ENCODE measurements around the gene BCL2L14.

BCL2L14 gene

GRCh38 chr12:12064596-12064995 is 6.1 kb upstream of the BCL2L14 start:
- no peak overlapping the region for H3K9ac ChIP-seq (ENCODE audit: low read length)
- no peak overlapping the region for H3K27ac ChIP-seq (ENCODE audit: low read depth, low read length)
- H3K36me3 ChIP-seq (ENCODE audit: insufficient read depth, low read length), result no peaks in the 10 kb centered on the region
- H3K27me3 ChIP-seq (ENCODE audit: control insufficient read depth in 1 of 2, insufficient read depth in 2 of 2, low read length in 2 of 2), result no peaks in the 10 kb centered on the region
- H3K4me3 ChIP-seq (ENCODE audit: low read depth in 1 of 2, low read length in 2 of 2), result no peak overlapping the region
- no peaks in the 10 kb centered on the region for H3K9me3 ChIP-seq (ENCODE audit: low read length)
- H3K4me1 ChIP-seq (ENCODE audit: insufficient read depth, low read length), result no peaks in the 10 kb centered on the region

DNA sequence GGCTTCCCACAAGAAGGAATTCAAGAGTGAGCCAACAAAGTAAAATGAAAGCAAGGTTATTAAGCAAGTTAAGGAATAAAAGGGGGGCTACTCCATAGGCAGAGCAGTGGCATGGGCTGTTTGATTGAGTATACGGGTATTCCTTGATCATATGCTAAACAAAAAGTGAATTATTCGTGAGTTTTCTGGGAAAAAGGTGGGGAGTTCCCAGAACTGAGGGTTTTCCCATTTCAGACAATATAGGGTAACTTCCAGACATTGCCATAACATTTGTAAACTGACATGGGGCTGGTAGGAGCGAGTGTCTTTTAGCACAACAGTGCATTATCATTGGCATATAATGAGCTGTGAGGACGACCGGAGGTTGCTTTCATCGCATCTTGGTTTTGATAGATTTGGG is 2.0 kb upstream of the BCL2L14 start:
- H3K27me3 ChIP-seq (ENCODE audit: control insufficient read depth in 1 of 2, insufficient read depth in 2 of 2, low read length in 2 of 2), result no peaks in the 10 kb centered on the region
- no peaks in the 10 kb centered on the region for H3K36me3 ChIP-seq (ENCODE audit: insufficient read depth, low read length)
- no peak overlapping the region for H3K27ac ChIP-seq (ENCODE audit: low read depth, low read length)
- H3K4me3 ChIP-seq (ENCODE audit: low read depth in 1 of 2, low read length in 2 of 2), result no peak overlapping the region
- H3K9me3 ChIP-seq (ENCODE audit: low read length), result no peaks in the 10 kb centered on the region
- no peak overlapping the region for H3K9ac ChIP-seq (ENCODE audit: low read length)
- H3K4me1 ChIP-seq (ENCODE audit: insufficient read depth, low read length), result no peaks in the 10 kb centered on the region

DNA sequence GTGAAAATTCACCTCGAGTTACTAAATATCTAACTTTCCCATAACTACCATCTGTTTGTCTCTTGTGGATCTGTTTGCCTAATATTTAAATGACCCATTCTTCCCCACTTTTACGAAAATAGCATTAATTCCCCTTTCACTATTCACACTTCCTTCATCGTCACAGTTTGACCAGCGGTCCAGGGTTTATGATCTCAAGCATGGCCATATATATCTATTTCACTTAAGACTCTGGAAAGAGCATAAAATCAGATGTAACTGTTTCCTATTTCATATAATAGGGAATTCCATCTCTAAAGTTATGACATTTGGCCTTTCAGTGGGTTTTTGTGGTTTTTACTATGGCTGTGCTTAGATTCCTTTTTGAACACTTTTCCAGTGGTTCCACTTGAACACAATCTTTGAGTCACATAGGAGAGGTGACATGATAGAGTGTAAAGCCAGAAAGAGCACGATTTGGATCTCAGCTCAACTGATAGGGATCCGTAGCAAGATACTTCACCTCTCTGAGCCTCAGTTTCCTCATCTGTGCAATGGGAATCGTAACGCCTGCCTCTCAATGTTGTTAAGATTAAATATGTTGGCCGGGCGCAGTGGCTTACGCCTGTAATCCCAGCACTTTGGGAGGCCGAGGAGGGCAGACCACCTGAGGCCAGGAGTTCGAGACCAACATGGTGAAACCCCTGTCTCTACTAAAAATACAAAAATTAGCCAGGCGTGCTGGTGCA is 754 bp upstream of the BCL2L14 start:
- Histone ChIP-seq H3K27ac (ENCODE audit: low read depth, low read length) (no peak overlapping the region), H3K9ac (ENCODE audit: low read length) (no peak overlapping the region), H3K36me3 (ENCODE audit: insufficient read depth, low read length) (no peaks in the 10 kb centered on the region), H3K9me3 (ENCODE audit: low read length) (no peaks in the 10 kb centered on the region), H3K4me1 (ENCODE audit: insufficient read depth, low read length) (no peaks in the 10 kb centered on the region), H3K4me3 (ENCODE audit: low read depth in 1 of 2, low read length in 2 of 2) (no peak overlapping the region), H3K27me3 (ENCODE audit: control insufficient read depth in 1 of 2, insufficient read depth in 2 of 2, low read length in 2 of 2) (no peaks in the 10 kb centered on the region)

- no peaks in the 10 kb centered on the region for H3K27me3 ChIP-seq (ENCODE audit: control insufficient read depth in 1 of 2, insufficient read depth in 2 of 2, low read length in 2 of 2)
- H3K9me3 ChIP-seq (ENCODE audit: low read length), result no peaks in the 10 kb centered on the region
- H3K4me3 ChIP-seq (ENCODE audit: low read depth in 1 of 2, low read length in 2 of 2), result no peak overlapping the region
- H3K36me3 ChIP-seq (ENCODE audit: insufficient read depth, low read length), result no peaks in the 10 kb centered on the region
- H3K4me1 ChIP-seq (ENCODE audit: insufficient read depth, low read length), result no peaks in the 10 kb centered on the region
- no peak overlapping the region for H3K27ac ChIP-seq (ENCODE audit: low read depth, low read length)
- no peak overlapping the region for H3K9ac ChIP-seq (ENCODE audit: low read length)
Observed at GRCh38 chr12:12072064-12072760, 1.5 kb downstream of the BCL2L14 start.

- Histone ChIP-seq H3K4me1 (ENCODE audit: insufficient read depth, low read length) (no peaks in the 10 kb centered on the region), H3K9ac (ENCODE audit: low read length) (no peak overlapping the region), H3K27ac (ENCODE audit: low read depth, low read length) (no peak overlapping the region), H3K4me3 (ENCODE audit: low read depth in 1 of 2, low read length in 2 of 2) (no peak overlapping the region), H3K27me3 (ENCODE audit: control insufficient read depth in 1 of 2, insufficient read depth in 2 of 2, low read length in 2 of 2) (no peaks in the 10 kb centered on the region), H3K36me3 (ENCODE audit: insufficient read depth, low read length) (no peaks in the 10 kb centered on the region), H3K9me3 (ENCODE audit: low read length) (no peaks in the 10 kb centered on the region)
Observed at GRCh38 chr12:12079291-12079690, 8.6 kb downstream of the BCL2L14 start.

DNA sequence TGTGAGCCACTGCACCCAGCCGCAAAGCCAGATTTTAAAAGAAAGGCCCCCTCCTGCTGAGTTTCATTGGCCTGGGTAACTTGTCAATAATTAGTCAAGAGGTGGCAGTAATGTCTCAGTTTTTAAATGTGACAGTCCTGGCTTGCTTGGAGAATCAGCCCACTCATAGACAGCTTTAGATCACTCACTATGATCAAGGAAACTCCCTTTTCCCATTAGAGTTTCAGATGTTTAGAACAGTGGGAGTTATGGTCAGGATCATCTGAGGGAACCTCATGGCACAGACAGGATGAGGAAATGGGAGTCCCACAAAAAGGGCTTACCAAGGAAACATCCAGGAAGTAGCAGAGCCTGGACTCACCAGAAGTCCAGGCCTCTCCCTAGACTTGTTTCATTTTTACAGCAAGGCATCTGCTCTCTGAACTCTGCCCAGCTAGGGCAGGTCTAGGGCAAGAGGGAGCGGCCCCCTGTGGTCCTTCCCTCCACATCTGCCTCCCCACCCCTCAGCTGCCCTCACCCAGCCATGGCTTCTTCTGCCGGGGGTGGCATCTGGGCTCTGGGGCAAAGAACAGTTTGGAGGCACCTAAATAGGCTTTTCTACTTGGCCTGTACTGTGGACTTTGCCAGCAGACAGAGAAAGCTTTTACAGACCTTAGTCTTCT is 11.2 kb downstream of the BCL2L14 start:
- no peaks in the 10 kb centered on the region for H3K27me3 ChIP-seq (ENCODE audit: control insufficient read depth in 1 of 2, insufficient read depth in 2 of 2, low read length in 2 of 2)
- H3K9ac ChIP-seq (ENCODE audit: low read length), result no peak overlapping the region
- no peak overlapping the region for H3K4me3 ChIP-seq (ENCODE audit: low read depth in 1 of 2, low read length in 2 of 2)
- H3K9me3 ChIP-seq (ENCODE audit: low read length), result no peaks in the 10 kb centered on the region
- no peak overlapping the region for H3K27ac ChIP-seq (ENCODE audit: low read depth, low read length)
- H3K36me3 ChIP-seq (ENCODE audit: insufficient read depth, low read length), result no peaks in the 10 kb centered on the region
- H3K4me1 ChIP-seq (ENCODE audit: insufficient read depth, low read length), result no peaks in the 10 kb centered on the region

DNA sequence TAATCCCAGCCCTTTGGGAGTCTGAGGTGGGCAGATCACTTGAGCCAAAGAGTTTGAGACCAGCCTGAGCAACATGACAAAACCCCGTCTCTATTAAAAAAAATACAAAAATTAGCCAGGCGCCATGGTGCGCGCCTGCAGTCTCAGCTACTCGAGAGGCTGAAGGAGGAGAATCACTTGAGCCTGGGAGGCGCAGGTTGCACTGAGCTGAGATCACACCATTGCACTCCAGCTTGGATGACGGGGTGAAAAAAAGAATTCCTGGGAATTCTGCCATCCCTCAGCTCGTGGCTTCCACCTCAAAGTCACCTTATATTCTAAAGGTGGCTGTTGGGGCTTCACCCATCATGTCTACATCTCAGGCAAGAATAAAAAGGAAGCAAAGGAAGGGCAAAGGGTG is 12.9 kb downstream of the BCL2L14 start:
- Histone ChIP-seq H3K9ac (ENCODE audit: low read length) (no peak overlapping the region), H3K4me3 (ENCODE audit: low read depth in 1 of 2, low read length in 2 of 2) (no peak overlapping the region), H3K4me1 (ENCODE audit: insufficient read depth, low read length) (no peaks in the 10 kb centered on the region), H3K27me3 (ENCODE audit: control insufficient read depth in 1 of 2, insufficient read depth in 2 of 2, low read length in 2 of 2) (no peaks in the 10 kb centered on the region), H3K36me3 (ENCODE audit: insufficient read depth, low read length) (no peaks in the 10 kb centered on the region), H3K9me3 (ENCODE audit: low read length) (no peaks in the 10 kb centered on the region), H3K27ac (ENCODE audit: low read depth, low read length) (no peak overlapping the region)

- H3K4me1 ChIP-seq (ENCODE audit: insufficient read depth, low read length), result no peaks in the 10 kb centered on the region
- H3K4me3 ChIP-seq (ENCODE audit: low read depth in 1 of 2, low read length in 2 of 2), result no peak overlapping the region
- H3K9me3 ChIP-seq (ENCODE audit: low read length), result no peaks in the 10 kb centered on the region
- no peaks in the 10 kb centered on the region for H3K27me3 ChIP-seq (ENCODE audit: control insufficient read depth in 1 of 2, insufficient read depth in 2 of 2, low read length in 2 of 2)
- H3K9ac ChIP-seq (ENCODE audit: low read length), result no peak overlapping the region
- no peaks in the 10 kb centered on the region for H3K36me3 ChIP-seq (ENCODE audit: insufficient read depth, low read length)
- no peak overlapping the region for H3K27ac ChIP-seq (ENCODE audit: low read depth, low read length)
Observed at GRCh38 chr12:12086362-12086761, 15.6 kb downstream of the BCL2L14 start.

- Histone ChIP-seq H3K27me3 (ENCODE audit: control insufficient read depth in 1 of 2, insufficient read depth in 2 of 2, low read length in 2 of 2) (no peaks in the 10 kb centered on the region), H3K36me3 (ENCODE audit: insufficient read depth, low read length) (no peaks in the 10 kb centered on the region), H3K4me1 (ENCODE audit: insufficient read depth, low read length) (no peaks in the 10 kb centered on the region), H3K4me3 (ENCODE audit: low read depth in 1 of 2, low read length in 2 of 2) (no peak overlapping the region), H3K9ac (ENCODE audit: low read length) (no peak overlapping the region), H3K9me3 (ENCODE audit: low read length) (no peaks in the 10 kb centered on the region), H3K27ac (ENCODE audit: low read depth, low read length) (no peak overlapping the region)
Observed at GRCh38 chr12:12086973-12087692, 16.4 kb downstream of the BCL2L14 start.

- H3K36me3 ChIP-seq (ENCODE audit: insufficient read depth, low read length), result no peaks in the 10 kb centered on the region
- no peak overlapping the region for H3K4me3 ChIP-seq (ENCODE audit: low read depth in 1 of 2, low read length in 2 of 2)
- H3K9ac ChIP-seq (ENCODE audit: low read length), result no peak overlapping the region
- H3K4me1 ChIP-seq (ENCODE audit: insufficient read depth, low read length), result no peaks in the 10 kb centered on the region
- H3K27ac ChIP-seq (ENCODE audit: low read depth, low read length), result no peak overlapping the region
- H3K27me3 ChIP-seq (ENCODE audit: control insufficient read depth in 1 of 2, insufficient read depth in 2 of 2, low read length in 2 of 2), result no peaks in the 10 kb centered on the region
- no peaks in the 10 kb centered on the region for H3K9me3 ChIP-seq (ENCODE audit: low read length)
Observed at GRCh38 chr12:12087693-12088034, 16.9 kb downstream of the BCL2L14 start.

DNA sequence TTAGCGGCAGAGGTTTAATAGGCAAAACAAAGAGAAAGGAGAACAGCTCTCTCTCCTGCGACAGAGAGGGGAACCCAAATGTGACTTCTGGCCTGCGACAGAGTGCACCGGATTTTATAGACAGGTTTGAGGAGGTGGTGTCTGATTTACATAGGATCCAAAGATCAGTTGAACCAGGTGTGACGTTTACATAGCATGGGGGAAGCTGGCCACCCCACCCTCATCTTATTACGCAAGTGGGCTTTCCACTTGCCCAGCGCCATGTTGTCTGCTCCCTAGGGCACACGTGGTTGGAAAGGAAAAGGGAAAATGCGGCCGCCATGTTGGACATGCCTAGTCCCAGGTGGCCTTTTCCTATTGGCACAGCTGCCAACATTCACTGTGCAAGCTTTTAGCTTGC is 17.4 kb downstream of the BCL2L14 start:
- no peak overlapping the region for H3K27ac ChIP-seq (ENCODE audit: low read depth, low read length)
- no peak overlapping the region for H3K4me3 ChIP-seq (ENCODE audit: low read depth in 1 of 2, low read length in 2 of 2)
- H3K9ac ChIP-seq (ENCODE audit: low read length), result no peak overlapping the region
- no peaks in the 10 kb centered on the region for H3K9me3 ChIP-seq (ENCODE audit: low read length)
- no peaks in the 10 kb centered on the region for H3K4me1 ChIP-seq (ENCODE audit: insufficient read depth, low read length)
- no peaks in the 10 kb centered on the region for H3K36me3 ChIP-seq (ENCODE audit: insufficient read depth, low read length)
- H3K27me3 ChIP-seq (ENCODE audit: control insufficient read depth in 1 of 2, insufficient read depth in 2 of 2, low read length in 2 of 2), result no peaks in the 10 kb centered on the region

All from muscle layer of colon (tissue), 2 donors.